Keratinocyte (primary cell): Measurements from ENCODE around the gene OLR1.

Experiments used
- CTCF ChIP-seq, 3 experiments: IDR thresholded peaks in 1 of 3; conservative IDR thresholded peaks in 1 of 3; optimal IDR thresholded peaks in 1 of 3; 2 replicates in 2 of 3; 3 replicates in 1 of 3; pipeline versions ENCODE3 to v1.5.1; 2011; ENCODE audit warnings: low read length in 3 of 3, mild to moderate bottlenecking in 3 of 3, moderate library complexity in 2 of 3, control low read depth in 1 of 3, inconsistent platforms in 1 of 3; ENCODE audit not compliant: insufficient read depth in 2 of 3; ENCODE audit errors: extremely low read depth in 1 of 3
- EZH2 ChIP-seq: IDR thresholded peaks from one replicate; pipeline ENCODE4 v1.6.1; 2012; ENCODE audit warnings: inconsistent platforms, mild to moderate bottlenecking, low read length, moderate library complexity

- no peak for TF ChIP-seq CTCF (optimal IDR thresholded peaks at IDR 0.05 in 1 of 3, IDR thresholded peaks at IDR 0.05 in 1 of 3, conservative IDR thresholded peaks at IDR 0.05 in 1 of 3; ENCODE audit: extremely low read depth in 1 of 3, insufficient read depth in 2 of 3, low read length in 3 of 3)
- no peak for TF ChIP-seq EZH2
Measured at GRCh38 chr12:10170216-10170615, 1.7 kb downstream of the OLR1 start.
